ENCODE measurements around the gene GUCA2A. TPM values are rescaled to one million over a fixed set of nuclear protein-coding genes. Genes with fewer than 3 reads are reported as not detected.

The GUCA2A gene
- total and polyA plus RNA-seq, 9 of the 15 experiments (the other 6 are each of a cell fraction or from before 2014, with no cell fraction given): not detected

DNA sequence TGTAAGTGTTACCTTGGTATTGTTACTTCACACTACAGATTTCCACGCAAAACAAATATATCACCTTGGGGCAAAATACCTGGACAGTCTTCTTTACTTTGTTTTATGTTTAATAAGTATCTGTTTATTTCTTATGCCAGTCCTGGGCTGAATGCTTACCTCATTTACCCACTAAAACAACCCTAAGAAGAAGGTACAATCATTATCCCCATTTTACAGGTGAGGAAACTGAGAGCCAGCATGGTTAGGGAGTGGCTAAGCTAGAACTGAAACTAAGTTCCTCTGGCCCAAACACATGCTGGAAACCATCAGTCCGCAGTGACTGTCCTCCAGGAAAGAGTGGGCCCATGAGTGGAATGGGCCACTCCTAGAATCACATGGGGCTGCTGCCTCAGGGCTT lies 24.4 kb downstream of the GUCA2A start:
- TF ChIP-seq RBM25 (IDR thresholded peaks at IDR 0.05; ENCODE audit: low read depth, low read length, severe bottlenecking) (peak; percentile 83), ZNF551 (CRISPR knock-in tag; IDR thresholded peaks at IDR 0.05) (no peak)
- Histone ChIP-seq H3K4me1 (replicated peaks in 1 of 2; ENCODE audit: control insufficient read depth in 2 of 2, insufficient read depth in 2 of 2, low read length in 2 of 2) (no peaks in the 10 kb centered on the region), H3K9me3 (replicated peaks; ENCODE audit: control insufficient read depth, insufficient read depth, low read depth, low read length) (no peaks in the 10 kb centered on the region), H2AFZ (ENCODE audit: low read depth, low read length) (no peak overlapping the region), H3K79me2 (ENCODE audit: control insufficient read depth, insufficient read depth, low read length) (no peaks in the 10 kb centered on the region), H3K4me3 (no peak overlapping the region), H3K9me1 (ENCODE audit: control insufficient read depth, insufficient read depth, low read length) (no peaks in the 10 kb centered on the region), H3K4me2 (ENCODE audit: insufficient read depth, low read length) (no peak overlapping the region), H4K20me1 (replicated peaks; ENCODE audit: control insufficient read depth, insufficient read depth, low read length) (peaks cover 11% of the 10 kb centered on the region), H3K36me3 (ENCODE audit: control insufficient read depth, insufficient read depth, low read length) (no peaks in the 10 kb centered on the region), H3K27me3 (ENCODE audit: control insufficient read depth in 2 of 2, insufficient read depth in 2 of 2, low read length in 2 of 2) (peaks cover 20 to 56% of the 10 kb centered on the region in 2 experiments), H3K9ac (ENCODE audit: insufficient read depth in 1 of 2, low read depth in 2 of 2, low read length in 2 of 2) (no peak overlapping the region), H3K27ac (ENCODE audit: extremely low read depth, low read depth, low read length) (no peak overlapping the region)
- BruUV-seq (replicated peaks): no TSS peak
- in situ Hi-C loops (cut with MboI): loop anchor here (5.0 to 25.0 kb wide), 3 partner anchors 328 to 592 kb away; no protein-coding TSS in a partner anchor
- intact Hi-C loops (cut with micrococcal nuclease): loop anchor here (10.0 kb wide), 1 partner anchor 595 kb away; no protein-coding TSS in a partner anchor
- ChIA-PET POLR2A (no interaction called here), CTCF (ENCODE audit: low intra/inter-chr PET ratio) (no interaction called here)
- DNase-seq (ENCODE audit: extremely low read depth in 1 of 4, low spot score in 3 of 4): no peak
- no peak for ATAC-seq
- 0% methylated on average over 2 of the region's 2 CpGs for WGBS (ENCODE audit: insufficient coverage, low coverage, missing lambda C conversion rate)
- no peak for FAIRE-seq

DNA sequence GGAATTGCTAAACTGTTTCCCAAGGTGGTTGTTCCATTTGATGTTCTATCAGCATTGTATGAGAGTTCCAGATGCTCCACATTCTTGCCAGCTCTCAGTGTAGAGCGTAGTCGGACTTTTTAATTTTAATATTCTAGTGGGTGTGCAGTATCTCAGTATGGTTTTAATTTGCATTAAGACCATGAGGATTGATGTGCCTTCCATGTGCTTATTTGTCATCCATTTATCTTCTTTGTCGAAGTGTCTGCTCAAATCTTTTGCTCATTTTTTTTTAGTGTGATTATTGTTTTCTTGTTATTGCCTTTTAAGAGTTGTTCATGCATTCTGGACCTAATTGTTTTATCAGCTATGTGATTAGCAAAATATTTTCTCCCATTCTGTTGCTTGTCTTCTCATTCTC lies 25.1 kb downstream of the GUCA2A start:
- DNase-seq (ENCODE audit: extremely low read depth in 1 of 4, low spot score in 3 of 4): no peak
- H3K9me3 ChIP-seq (replicated peaks; ENCODE audit: control insufficient read depth, insufficient read depth, low read depth, low read length): no peaks in the 10 kb centered on the region
- no peak for ATAC-seq
- in situ Hi-C loops (cut with MboI): loop anchor here (25.0 kb wide), 1 partner anchor 327 kb away; no protein-coding TSS in a partner anchor
- H3K27me3 ChIP-seq (ENCODE audit: control insufficient read depth in 2 of 2, insufficient read depth in 2 of 2, low read length in 2 of 2): peaks cover 20 to 51% of the 10 kb centered on the region in 2 experiments
- whole genome bisulfite sequencing (ENCODE audit: insufficient coverage, low coverage, missing lambda C conversion rate): 2% methylated on average over 3 of the region's 3 CpGs
- peaks cover 11% of the 10 kb centered on the region for H4K20me1 ChIP-seq (replicated peaks; ENCODE audit: control insufficient read depth, insufficient read depth, low read length)
- no peak overlapping the region for H3K27ac ChIP-seq (ENCODE audit: extremely low read depth, low read depth, low read length)
- no peaks in the 10 kb centered on the region for H3K4me1 ChIP-seq (replicated peaks in 1 of 2; ENCODE audit: control insufficient read depth in 2 of 2, insufficient read depth in 2 of 2, low read length in 2 of 2)
- H2AFZ ChIP-seq (ENCODE audit: low read depth, low read length): no peak overlapping the region
- H3K4me2 ChIP-seq (ENCODE audit: insufficient read depth, low read length): no peak overlapping the region
- H3K79me2 ChIP-seq (ENCODE audit: control insufficient read depth, insufficient read depth, low read length): no peaks in the 10 kb centered on the region
- POLR2A ChIA-PET: no interaction called here
- BruUV-seq (replicated peaks): no TSS peak
- H3K36me3 ChIP-seq (ENCODE audit: control insufficient read depth, insufficient read depth, low read length): no peaks in the 10 kb centered on the region
- CTCF ChIA-PET (ENCODE audit: low intra/inter-chr PET ratio): no interaction called here
- intact Hi-C loops (cut with micrococcal nuclease): loop anchor here (10.0 kb wide), 1 partner anchor 325 kb away; no protein-coding TSS in a partner anchor
- no peak overlapping the region for H3K9ac ChIP-seq (ENCODE audit: insufficient read depth in 1 of 2, low read depth in 2 of 2, low read length in 2 of 2)
- no peaks in the 10 kb centered on the region for H3K9me1 ChIP-seq (ENCODE audit: control insufficient read depth, insufficient read depth, low read length)
- FAIRE-seq: no peak
- H3K4me3 ChIP-seq: no peak overlapping the region
- no peak for TF ChIP-seq NFYB (IDR thresholded peaks at IDR 0.05; ENCODE audit: extremely low read depth, insufficient read length)
- TF ChIP-seq, protein P1, sequence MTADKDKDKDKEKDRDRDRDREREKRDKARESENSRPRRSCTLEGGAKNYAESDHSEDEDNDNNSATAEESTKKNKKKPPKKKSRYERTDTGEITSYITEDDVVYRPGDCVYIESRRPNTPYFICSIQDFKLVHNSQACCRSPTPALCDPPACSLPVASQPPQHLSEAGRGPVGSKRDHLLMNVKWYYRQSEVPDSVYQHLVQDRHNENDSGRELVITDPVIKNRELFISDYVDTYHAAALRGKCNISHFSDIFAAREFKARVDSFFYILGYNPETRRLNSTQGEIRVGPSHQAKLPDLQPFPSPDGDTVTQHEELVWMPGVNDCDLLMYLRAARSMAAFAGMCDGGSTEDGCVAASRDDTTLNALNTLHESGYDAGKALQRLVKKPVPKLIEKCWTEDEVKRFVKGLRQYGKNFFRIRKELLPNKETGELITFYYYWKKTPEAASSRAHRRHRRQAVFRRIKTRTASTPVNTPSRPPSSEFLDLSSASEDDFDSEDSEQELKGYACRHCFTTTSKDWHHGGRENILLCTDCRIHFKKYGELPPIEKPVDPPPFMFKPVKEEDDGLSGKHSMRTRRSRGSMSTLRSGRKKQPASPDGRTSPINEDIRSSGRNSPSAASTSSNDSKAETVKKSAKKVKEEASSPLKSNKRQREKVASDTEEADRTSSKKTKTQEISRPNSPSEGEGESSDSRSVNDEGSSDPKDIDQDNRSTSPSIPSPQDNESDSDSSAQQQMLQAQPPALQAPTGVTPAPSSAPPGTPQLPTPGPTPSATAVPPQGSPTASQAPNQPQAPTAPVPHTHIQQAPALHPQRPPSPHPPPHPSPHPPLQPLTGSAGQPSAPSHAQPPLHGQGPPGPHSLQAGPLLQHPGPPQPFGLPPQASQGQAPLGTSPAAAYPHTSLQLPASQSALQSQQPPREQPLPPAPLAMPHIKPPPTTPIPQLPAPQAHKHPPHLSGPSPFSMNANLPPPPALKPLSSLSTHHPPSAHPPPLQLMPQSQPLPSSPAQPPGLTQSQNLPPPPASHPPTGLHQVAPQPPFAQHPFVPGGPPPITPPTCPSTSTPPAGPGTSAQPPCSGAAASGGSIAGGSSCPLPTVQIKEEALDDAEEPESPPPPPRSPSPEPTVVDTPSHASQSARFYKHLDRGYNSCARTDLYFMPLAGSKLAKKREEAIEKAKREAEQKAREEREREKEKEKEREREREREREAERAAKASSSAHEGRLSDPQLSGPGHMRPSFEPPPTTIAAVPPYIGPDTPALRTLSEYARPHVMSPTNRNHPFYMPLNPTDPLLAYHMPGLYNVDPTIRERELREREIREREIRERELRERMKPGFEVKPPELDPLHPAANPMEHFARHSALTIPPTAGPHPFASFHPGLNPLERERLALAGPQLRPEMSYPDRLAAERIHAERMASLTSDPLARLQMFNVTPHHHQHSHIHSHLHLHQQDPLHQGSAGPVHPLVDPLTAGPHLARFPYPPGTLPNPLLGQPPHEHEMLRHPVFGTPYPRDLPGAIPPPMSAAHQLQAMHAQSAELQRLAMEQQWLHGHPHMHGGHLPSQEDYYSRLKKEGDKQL (CRISPR knock-in tag; IDR thresholded peaks at IDR 0.05; ENCODE audit: borderline replicate concordance): no peak
- TF ChIP-seq HEY1 (CRISPR knock-in tag; IDR thresholded peaks at IDR 0.05; ENCODE audit: borderline replicate concordance): no peak
- TF ChIP-seq, protein P2, sequence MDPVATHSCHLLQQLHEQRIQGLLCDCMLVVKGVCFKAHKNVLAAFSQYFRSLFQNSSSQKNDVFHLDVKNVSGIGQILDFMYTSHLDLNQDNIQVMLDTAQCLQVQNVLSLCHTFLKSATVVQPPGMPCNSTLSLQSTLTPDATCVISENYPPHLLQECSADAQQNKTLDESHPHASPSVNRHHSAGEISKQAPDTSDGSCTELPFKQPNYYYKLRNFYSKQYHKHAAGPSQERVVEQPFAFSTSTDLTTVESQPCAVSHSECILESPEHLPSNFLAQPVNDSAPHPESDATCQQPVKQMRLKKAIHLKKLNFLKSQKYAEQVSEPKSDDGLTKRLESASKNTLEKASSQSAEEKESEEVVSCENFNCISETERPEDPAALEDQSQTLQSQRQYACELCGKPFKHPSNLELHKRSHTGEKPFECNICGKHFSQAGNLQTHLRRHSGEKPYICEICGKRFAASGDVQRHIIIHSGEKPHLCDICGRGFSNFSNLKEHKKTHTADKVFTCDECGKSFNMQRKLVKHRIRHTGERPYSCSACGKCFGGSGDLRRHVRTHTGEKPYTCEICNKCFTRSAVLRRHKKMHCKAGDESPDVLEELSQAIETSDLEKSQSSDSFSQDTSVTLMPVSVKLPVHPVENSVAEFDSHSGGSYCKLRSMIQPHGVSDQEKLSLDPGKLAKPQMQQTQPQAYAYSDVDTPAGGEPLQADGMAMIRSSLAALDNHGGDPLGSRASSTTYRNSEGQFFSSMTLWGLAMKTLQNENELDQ (CRISPR knock-in tag; IDR thresholded peaks at IDR 0.05; ENCODE audit: borderline replicate concordance): no peak
- TF ChIP-seq DDX20 (tag; IDR thresholded peaks at IDR 0.05; ENCODE audit: low read depth): no peak

Measured in K562 (cell line).